Astrocyte (in vitro differentiated cells and primary cell): Measurements from ENCODE around the gene LRRC45. TPM values are rescaled to one million over a fixed set of nuclear protein-coding genes. Genes with fewer than 3 reads are reported as not detected.

ENCODE experiments used
- DNase-seq: peaks from one replicate; pipeline ENCODE4 v3.0.0-alpha.2; 2010; ENCODE audit warnings: low read depth
- FAIRE-seq: peaks from 2 replicates; lab custom pipeline; 2011; peaks lifted over from hg19 to GRCh38; lab: Jason Lieb, UNC
- H2AFZ ChIP-seq: 2 replicates; pipeline ENCODE4 v1.6.0; 2012; ENCODE audit warnings: low read depth, low read length, inconsistent platforms
- H3K27ac ChIP-seq: 2 replicates; pipeline ENCODE4 v1.5.1; 2011; ENCODE audit warnings: low read depth, low read length, inconsistent platforms
- H3K27me3 ChIP-seq: 2 replicates; pipeline ENCODE4 v1.6.0; 2011; ENCODE audit warnings: low read length, inconsistent platforms; ENCODE audit not compliant: insufficient read depth
- H3K36me3 ChIP-seq: 2 replicates; pipeline ENCODE4 v1.5.1; 2011; ENCODE audit warnings: low read length, inconsistent platforms; ENCODE audit not compliant: insufficient read depth
- H3K4me1 ChIP-seq: 2 replicates; pipeline ENCODE4 v1.5.1; 2011; ENCODE audit warnings: low read length, inconsistent platforms; ENCODE audit not compliant: insufficient read depth
- H3K4me2 ChIP-seq: 2 replicates; pipeline ENCODE4 v1.6.0; 2012; ENCODE audit warnings: low read length, inconsistent platforms
- H3K4me3 ChIP-seq: 2 replicates; pipeline ENCODE4 v1.5.1; 2011; ENCODE audit warnings: low read depth, mild to moderate bottlenecking, low read length, inconsistent platforms; ENCODE audit not compliant: insufficient read depth
- H3K79me2 ChIP-seq: 2 replicates; pipeline ENCODE4 v1.6.0; 2012; ENCODE audit warnings: mild to moderate bottlenecking, low read length, inconsistent platforms; ENCODE audit not compliant: insufficient read depth
- H3K9ac ChIP-seq: 2 replicates; pipeline ENCODE4 v1.6.0; 2012; ENCODE audit warnings: mild to moderate bottlenecking, low read length, inconsistent platforms
- H3K9me3 ChIP-seq: 2 replicates; pipeline ENCODE4 v1.5.1; 2012; ENCODE audit warnings: low read depth, mild to moderate bottlenecking, low read length, inconsistent platforms; ENCODE audit not compliant: insufficient read depth
- H4K20me1 ChIP-seq: 2 replicates; pipeline ENCODE4 v1.6.0; 2012; ENCODE audit warnings: low read length, inconsistent platforms; ENCODE audit not compliant: insufficient read depth
- H3K27ac Mint-ChIP-seq: one replicate; pipeline ENCODE4 v1.8.0; 2021; ENCODE audit warnings: mild to moderate bottlenecking, mixed read lengths; ENCODE audit not compliant: unreplicated experiment
- H3K27me3 Mint-ChIP-seq: one replicate; pipeline ENCODE4 v1.8.0; 2021; ENCODE audit warnings: low read depth, mixed read lengths; ENCODE audit not compliant: unreplicated experiment
- H3K36me3 Mint-ChIP-seq: one replicate; pipeline ENCODE4 v1.8.0; 2021; ENCODE audit warnings: low read depth, mixed read lengths; ENCODE audit not compliant: unreplicated experiment
- H3K4me1 Mint-ChIP-seq: one replicate; pipeline ENCODE4 v1.8.0; 2021; ENCODE audit warnings: low read depth, mixed read lengths; ENCODE audit not compliant: unreplicated experiment
- H3K4me3 Mint-ChIP-seq: one replicate; pipeline ENCODE4 v1.8.0; 2021; ENCODE audit warnings: mild to moderate bottlenecking, moderate library complexity, mixed read lengths; ENCODE audit not compliant: unreplicated experiment
- H3K9me3 Mint-ChIP-seq: one replicate; pipeline ENCODE4 v1.8.0; 2021; ENCODE audit warnings: mild to moderate bottlenecking, mixed read lengths; ENCODE audit not compliant: unreplicated experiment
- EZH2 ChIP-seq: IDR thresholded peaks from 2 replicates; pipeline ENCODE4 v1.6.1; 2012; ENCODE audit warnings: mild to moderate bottlenecking, low read length, inconsistent platforms; ENCODE audit not compliant: insufficient read depth
- total RNA-seq: library from RNA; stranded (reverse); gene quantifications from 2 replicates; pipeline ENCODE4 v1.2.1, GENCODE V29; 2021
- TF ChIP-seq, protein P1 (sequence below): IDR thresholded peaks from 2 replicates; pipeline ENCODE4 v1.5.1; 2011; ENCODE audit warnings: low read depth, mild to moderate bottlenecking, inconsistent platforms, low read length, moderate library complexity; ENCODE audit not compliant: insufficient read depth

LRRC45 gene
- total RNA-seq, 1 donor from 2014 or later, result 6.6 TPM

DNA sequence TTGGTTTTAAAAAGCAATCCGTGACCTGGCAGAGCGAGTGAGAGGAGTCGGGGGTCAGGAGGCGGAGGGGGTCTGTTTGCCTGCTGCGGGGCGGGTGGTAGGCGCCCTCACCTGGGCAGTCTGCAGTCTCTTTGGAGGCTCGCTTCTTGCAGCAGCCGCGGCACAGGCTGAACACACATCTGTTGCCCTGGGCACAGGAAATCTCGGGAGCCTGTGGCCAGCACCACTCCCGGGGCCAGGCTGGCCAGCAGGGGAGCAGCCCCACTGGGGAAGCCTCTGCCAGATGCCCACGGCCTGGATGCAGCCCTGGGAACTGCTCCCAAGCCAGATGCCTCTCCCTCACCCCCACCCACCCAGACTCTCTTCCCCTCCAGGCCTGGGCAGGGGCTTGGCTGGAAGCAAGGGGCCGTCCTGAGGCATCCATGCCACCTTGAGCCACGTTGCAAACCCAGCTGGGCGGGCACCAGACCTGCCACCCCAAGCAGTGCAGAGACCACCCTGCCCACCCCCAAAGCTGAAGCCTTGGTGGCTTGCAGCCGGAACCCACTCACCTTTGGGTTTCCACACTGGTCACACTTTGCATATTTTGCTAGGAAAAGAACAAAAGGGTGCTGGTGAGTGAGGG is 35.2 kb downstream of the LRRC45 start:
- Histone ChIP-seq H3K27ac (no peak overlapping the region), H3K9me3 (no peaks in the 10 kb centered on the region), H3K4me3 (no peak overlapping the region), H3K36me3 (peaks cover 5% of the 10 kb centered on the region), H3K4me2 (no peak overlapping the region), H3K9ac (no peak overlapping the region), H4K20me1 (peaks cover 48% of the 10 kb centered on the region), H2AFZ (no peak overlapping the region), H3K4me1 (no peaks in the 10 kb centered on the region), H3K27me3 (no peaks in the 10 kb centered on the region), H3K79me2 (peaks cover 19% of the 10 kb centered on the region)
- Mint-ChIP-seq H3K27ac (no peak overlapping the region), H3K4me1 (no peaks in the 10 kb centered on the region), H3K9me3 (no peaks in the 10 kb centered on the region), H3K36me3 (peaks cover 3% of the 10 kb centered on the region), H3K4me3 (no peak overlapping the region), H3K27me3 (no peaks in the 10 kb centered on the region)
- FAIRE-seq (no peak), DNase-seq (no peak)
- TF ChIP-seq EZH2, result no peak
- TF ChIP-seq, protein P1, sequence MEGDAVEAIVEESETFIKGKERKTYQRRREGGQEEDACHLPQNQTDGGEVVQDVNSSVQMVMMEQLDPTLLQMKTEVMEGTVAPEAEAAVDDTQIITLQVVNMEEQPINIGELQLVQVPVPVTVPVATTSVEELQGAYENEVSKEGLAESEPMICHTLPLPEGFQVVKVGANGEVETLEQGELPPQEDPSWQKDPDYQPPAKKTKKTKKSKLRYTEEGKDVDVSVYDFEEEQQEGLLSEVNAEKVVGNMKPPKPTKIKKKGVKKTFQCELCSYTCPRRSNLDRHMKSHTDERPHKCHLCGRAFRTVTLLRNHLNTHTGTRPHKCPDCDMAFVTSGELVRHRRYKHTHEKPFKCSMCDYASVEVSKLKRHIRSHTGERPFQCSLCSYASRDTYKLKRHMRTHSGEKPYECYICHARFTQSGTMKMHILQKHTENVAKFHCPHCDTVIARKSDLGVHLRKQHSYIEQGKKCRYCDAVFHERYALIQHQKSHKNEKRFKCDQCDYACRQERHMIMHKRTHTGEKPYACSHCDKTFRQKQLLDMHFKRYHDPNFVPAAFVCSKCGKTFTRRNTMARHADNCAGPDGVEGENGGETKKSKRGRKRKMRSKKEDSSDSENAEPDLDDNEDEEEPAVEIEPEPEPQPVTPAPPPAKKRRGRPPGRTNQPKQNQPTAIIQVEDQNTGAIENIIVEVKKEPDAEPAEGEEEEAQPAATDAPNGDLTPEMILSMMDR, result no peak

DNA sequence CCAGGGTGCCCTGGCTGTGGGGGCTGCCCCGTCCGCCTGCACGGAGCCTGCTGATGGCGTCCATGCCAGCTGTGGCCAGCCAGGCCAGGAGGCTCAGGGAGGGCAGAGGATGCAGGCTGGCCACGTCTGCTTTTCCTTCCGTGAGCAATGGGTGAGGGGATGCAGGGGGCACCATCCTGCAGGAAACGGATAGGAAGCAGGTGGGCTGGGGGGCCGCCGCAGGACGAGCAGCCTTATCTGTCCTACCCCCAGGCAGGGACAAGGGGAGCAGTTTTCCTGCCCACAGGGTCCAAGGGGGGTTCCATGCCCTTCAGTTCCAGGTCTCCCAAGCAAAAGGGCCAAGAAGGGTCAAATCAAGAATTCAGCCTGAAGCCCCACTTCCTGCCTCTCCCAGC is 35.7 kb downstream of the LRRC45 start:
- Mint-ChIP-seq H3K27ac (no peak overlapping the region), H3K9me3 (no peaks in the 10 kb centered on the region), H3K27me3 (no peaks in the 10 kb centered on the region), H3K36me3 (peaks cover 3% of the 10 kb centered on the region), H3K4me1 (no peaks in the 10 kb centered on the region), H3K4me3 (no peak overlapping the region)
- Histone ChIP-seq H2AFZ (no peak overlapping the region), H3K4me3 (no peak overlapping the region), H3K27me3 (no peaks in the 10 kb centered on the region), H3K4me1 (no peaks in the 10 kb centered on the region), H3K36me3 (peaks cover 5% of the 10 kb centered on the region), H3K79me2 (peaks cover 19% of the 10 kb centered on the region), H3K27ac (no peak overlapping the region), H3K9me3 (no peaks in the 10 kb centered on the region), H3K9ac (no peak overlapping the region), H4K20me1 (peaks cover 52% of the 10 kb centered on the region), H3K4me2 (no peak overlapping the region)
- no peak for TF ChIP-seq EZH2
- TF ChIP-seq, protein P1, result no peak
- FAIRE-seq (no peak), DNase-seq (no peak)

DNA sequence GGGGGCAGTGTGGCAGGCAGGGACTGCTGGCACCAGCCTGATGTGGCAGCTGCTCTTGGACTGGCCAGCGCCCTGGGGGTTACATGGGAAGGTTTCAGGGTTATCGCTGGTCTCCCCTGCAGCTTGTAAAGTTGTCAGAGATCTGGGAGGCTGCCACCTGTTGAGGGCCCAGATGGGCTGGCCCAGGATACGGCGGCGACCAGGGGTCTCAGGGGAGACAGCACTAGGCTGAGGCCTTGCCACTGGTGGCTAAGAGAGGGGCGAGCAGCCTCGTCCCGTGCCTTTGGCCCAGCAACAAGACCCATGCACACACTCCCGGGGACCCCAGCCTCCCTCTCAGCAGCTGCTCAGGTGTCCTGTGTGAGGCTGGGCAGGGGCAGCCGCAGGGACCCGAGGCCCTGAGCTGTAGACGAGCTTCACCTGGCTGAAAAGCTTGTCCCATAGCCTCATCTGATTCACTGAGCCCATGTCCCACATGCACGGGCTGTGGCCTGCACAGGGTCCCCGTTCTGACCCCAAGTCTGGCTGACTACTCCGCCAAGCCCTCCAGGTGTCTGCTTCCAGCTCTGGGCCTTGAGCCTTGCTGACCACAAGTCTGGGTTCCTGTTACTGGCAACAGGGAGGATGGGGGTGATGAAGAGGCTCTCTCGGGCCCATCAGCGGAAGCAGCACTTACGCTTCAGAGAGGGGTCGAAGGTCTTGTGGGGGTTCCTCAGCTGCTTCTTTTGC is 36.3 kb downstream of the LRRC45 start:
- Histone ChIP-seq H2AFZ (no peak overlapping the region), H3K4me3 (no peak overlapping the region), H3K4me2 (no peak overlapping the region), H3K9ac (no peak overlapping the region), H3K4me1 (no peaks in the 10 kb centered on the region), H3K79me2 (peaks cover 19% of the 10 kb centered on the region), H3K27ac (no peak overlapping the region), H3K9me3 (no peaks in the 10 kb centered on the region), H4K20me1 (peaks cover 57% of the 10 kb centered on the region), H3K36me3 (peaks cover 5% of the 10 kb centered on the region), H3K27me3 (no peaks in the 10 kb centered on the region)
- TF ChIP-seq EZH2, result no peak
- TF ChIP-seq, protein P1, result no peak
- Mint-ChIP-seq H3K9me3 (no peaks in the 10 kb centered on the region), H3K36me3 (peaks cover 3% of the 10 kb centered on the region), H3K27me3 (no peaks in the 10 kb centered on the region), H3K4me3 (no peak overlapping the region), H3K27ac (no peak overlapping the region), H3K4me1 (no peaks in the 10 kb centered on the region)
- FAIRE-seq, result no peak
- DNase-seq, result no peak
